HG02938 (cell line): ENCODE data around the gene RNF150.
A peak's percentile ranks its signal among the peaks of the same experiment; 100 is the strongest.

ENCODE experiments used
- ATAC-seq: cut with Tn5 transposase; IDR thresholded peaks from one replicate; pipeline ENCODE4 v1.9.1; 2021; ENCODE audit warnings: mild to moderate bottlenecking, moderate library complexity; ENCODE audit not compliant: unreplicated experiment

The RNF150 gene

GRCh38 chr4:140930011-140930410 is 203.3 kb downstream of the RNF150 start:
- no peak for ATAC-seq

- ATAC-seq: no peak
These were observed 204.4 kb downstream of the RNF150 start for GRCh38 chr4:140928880-140929279.

- ATAC-seq: no peak
These were observed 206.6 kb downstream of the RNF150 start for GRCh38 chr4:140926672-140927071.

GRCh38 chr4:140925417-140925816 is 207.9 kb downstream of the RNF150 start:
- ATAC-seq: no peak

- no peak for ATAC-seq
These were observed 208.4 kb downstream of the RNF150 start for GRCh38 chr4:140924761-140925392.

- ATAC-seq: no peak
These were observed 226.0 kb downstream of the RNF150 start for GRCh38 chr4:140906993-140907962.

- ATAC-seq: no peak
These were observed 228.4 kb downstream of the RNF150 start for GRCh38 chr4:140904904-140905303.

GRCh38 chr4:140903522-140904475 is 229.5 kb downstream of the RNF150 start:
- no peak for ATAC-seq

GRCh38 chr4:140901736-140902336 is 231.4 kb downstream of the RNF150 start:
- ATAC-seq: no peak

GRCh38 chr4:140893939-140894338 is 239.3 kb downstream of the RNF150 start:
- no peak for ATAC-seq

- no peak for ATAC-seq
These were observed 245.2 kb downstream of the RNF150 start for GRCh38 chr4:140888054-140888453.

GRCh38 chr4:140887467-140887866 is 245.8 kb downstream of the RNF150 start:
- ATAC-seq: no peak

- peak; percentile 93 for ATAC-seq
These were observed 248.7 kb downstream of the RNF150 start for GRCh38 chr4:140884431-140885058.

- ATAC-seq: no peak
These were observed 255.5 kb downstream of the RNF150 start for GRCh38 chr4:140877781-140878180.

- no peak for ATAC-seq
These were observed 256.5 kb downstream of the RNF150 start for GRCh38 chr4:140876615-140877364.

- no peak for ATAC-seq
These were observed 257.4 kb downstream of the RNF150 start for GRCh38 chr4:140875746-140876452.

- ATAC-seq: no peak
These were observed 259.2 kb downstream of the RNF150 start for GRCh38 chr4:140874056-140874455.

- no peak for ATAC-seq
These were observed 261.9 kb downstream of the RNF150 start for GRCh38 chr4:140871368-140871767.

- ATAC-seq: no peak
These were observed 262.8 kb downstream of the RNF150 start for GRCh38 chr4:140870427-140870826.
